GM12878 (cell line): Measurements from ENCODE around the gene PPDPF. TPM values are rescaled to one million over a fixed set of nuclear protein-coding genes. Genes with fewer than 3 reads are reported as not detected.
A peak's percentile ranks its signal among the peaks of the same experiment; 100 is the strongest.

ENCODE experiments used
- ATF2 ChIP-seq: IDR thresholded peaks from 2 replicates; pipeline ENCODE4 v1.6.1; 2012; ENCODE audit warnings: low read length, inconsistent platforms
- BCL11A ChIP-seq: IDR thresholded peaks from 2 replicates; pipeline ENCODE4 v1.6.1; 2011; ENCODE audit warnings: low read depth, low read length
- CBX5 ChIP-seq: sonication (generic); IDR thresholded peaks from 2 replicates; pipeline ENCODE4 v1.6.1; 2016; ENCODE audit warnings: low read depth, moderate library complexity, mild to moderate bottlenecking, inconsistent platforms
- DPF2 ChIP-seq: fragments of 450-650 bp; IDR thresholded peaks from 2 replicates; pipeline ENCODE4 v1.6.1; 2017; ENCODE audit warnings: mild to moderate bottlenecking
- ESRRA ChIP-seq: IDR thresholded peaks from 2 replicates; pipeline ENCODE4 v1.6.1; 2012; ENCODE audit warnings: mild to moderate bottlenecking, low read length, improper control_type of control experiment
- EZH2 ChIP-seq: IDR thresholded peaks from 2 replicates; pipeline ENCODE4 v1.6.1; 2012; ENCODE audit warnings: low read depth, mild to moderate bottlenecking, control low read depth, inconsistent platforms, low read length, borderline replicate concordance; ENCODE audit not compliant: control insufficient read depth
- HDAC2 ChIP-seq: fragments of 200-600 bp; sonication (generic); IDR thresholded peaks from 2 replicates; pipeline ENCODE4 v1.6.1; 2017
- HDGF ChIP-seq: fragments of 450-650 bp; IDR thresholded peaks from 2 replicates; pipeline ENCODE4 v1.6.1; 2016; ENCODE audit warnings: antibody characterized with exemption
- IKZF2 ChIP-seq, 2 experiments: fragments of 450-650 bp; IDR thresholded peaks; 2 replicates each; pipeline ENCODE4 v1.6.1; 2017; ENCODE audit warnings: mild to moderate bottlenecking in 2 of 2, moderate library complexity in 2 of 2
- MYB ChIP-seq: fragments of 150-350 bp; IDR thresholded peaks from 2 replicates; pipeline ENCODE4 v1.6.1; 2014; ENCODE audit warnings: mild to moderate bottlenecking, low read depth, low read length, borderline replicate concordance
- NR2C1 ChIP-seq: fragments of 450-650 bp; IDR thresholded peaks from 2 replicates; pipeline ENCODE4 v1.6.1; 2017; ENCODE audit warnings: antibody characterized with exemption, mild to moderate bottlenecking, moderate library complexity
- NR2F1 ChIP-seq: fragments of 450-650 bp; conservative IDR thresholded peaks from 2 replicates; pipeline ENCODE4 v1.6.1; 2017; ENCODE audit warnings: mild to moderate bottlenecking
- POLR2AphosphoS5 ChIP-seq: IDR thresholded peaks from 2 replicates; pipeline ENCODE4 v1.6.1; 2011; ENCODE audit warnings: mild to moderate bottlenecking, low read length, inconsistent platforms
- RAD21 ChIP-seq: IDR thresholded peaks from 2 replicates; pipeline ENCODE4 v1.6.1; 2011; ENCODE audit warnings: mild to moderate bottlenecking, low read depth, low read length, moderate library complexity; ENCODE audit not compliant: insufficient read depth
- SMAD5 ChIP-seq: IDR thresholded peaks from 2 replicates; pipeline ENCODE4 v1.6.1; 2016; ENCODE audit warnings: antibody characterized with exemption, low read depth
- SMARCA5 ChIP-seq: fragments of 450-650 bp; IDR thresholded peaks from 2 replicates; pipeline ENCODE4 v1.6.1; 2017; ENCODE audit warnings: mild to moderate bottlenecking
- STAT3 ChIP-seq: IDR thresholded peaks from 2 replicates; pipeline ENCODE4 v1.6.1; 2011; ENCODE audit warnings: low read depth, low read length, improper control_type of control experiment
- TAF1 ChIP-seq: IDR thresholded peaks from 2 replicates; pipeline ENCODE4 v1.6.1; 2011; ENCODE audit warnings: mild to moderate bottlenecking, low read depth, low read length, borderline replicate concordance
- TBL1XR1 ChIP-seq: IDR thresholded peaks from 2 replicates; pipeline ENCODE4 v1.6.1; 2012; ENCODE audit warnings: low read depth, low read length, improper control_type of control experiment
- YBX1 ChIP-seq: fragments of 450-650 bp; IDR thresholded peaks from 2 replicates; pipeline ENCODE4 v1.6.1; 2016; ENCODE audit warnings: antibody characterized with exemption
- polyA plus RNA-seq, 11 experiments: library from polyadenylated mRNA; depleted of rRNA in 4 of 11; unstranded in 6 of 11; stranded (reverse) in 5 of 11; fragments of >200 nt; fragmentation: Nextera tagmentation in 4 of 11; fragmentation: Illumina TruSeq in 1 of 11; extraction: Ambion mirVana in 4 of 11; extraction: Trizol in 1 of 11; gene quantifications; 1 replicate in 1 of 11; 2 replicates in 10 of 11; pipeline versions ENCODE4 v1.2.1 to v1.2.3, GENCODE V29; 2011 to 2016; ENCODE audit warnings: inconsistent platforms in 2 of 11, missing spikeins in 2 of 11, low read depth in 1 of 11
- total RNA-seq, 4 experiments: library from RNA; depleted of rRNA in 3 of 4; stranded (reverse); fragments of >200 nt in 3 of 4; fragmentation: Illumina TruSeq in 1 of 4; extraction: Trizol in 1 of 4; gene quantifications; 2 replicates each; pipeline versions ENCODE4 v1.2.1 to v1.2.3, GENCODE V29; 2013 to 2021
- TF ChIP-seq, protein P1 (sequence below): fragments of 450-650 bp; IDR thresholded peaks from 2 replicates; pipeline ENCODE4 v1.6.1; 2018; ENCODE audit warnings: mild to moderate bottlenecking, low read depth, moderate library complexity; ENCODE audit not compliant: partially characterized antibody
- TF ChIP-seq, protein P2 (sequence below): IDR thresholded peaks from 2 replicates; pipeline ENCODE4 v1.6.1; 2012; ENCODE audit warnings: low read depth, low read length, improper control_type of control experiment
- TF ChIP-seq, protein P3 (sequence below): IDR thresholded peaks from 2 replicates; pipeline ENCODE4 v1.6.1; 2012; ENCODE audit warnings: low read depth, low read length, improper control_type of control experiment
- TF ChIP-seq, protein P4 (sequence below): fragments of 450-650 bp; formaldehyde crosslinking; IDR thresholded peaks from 2 replicates; pipeline ENCODE4 v1.5.0; 2022; ENCODE audit warnings: mild to moderate bottlenecking, missing genetic modification characterization

PPDPF gene
- total and polyA plus RNA-seq, 10 of the 15 experiments (the other 5 are each of a cell fraction or from before 2014, with no cell fraction given), result 0.32 to 154 (median 22.8) TPM

- TF ChIP-seq, protein P1, sequence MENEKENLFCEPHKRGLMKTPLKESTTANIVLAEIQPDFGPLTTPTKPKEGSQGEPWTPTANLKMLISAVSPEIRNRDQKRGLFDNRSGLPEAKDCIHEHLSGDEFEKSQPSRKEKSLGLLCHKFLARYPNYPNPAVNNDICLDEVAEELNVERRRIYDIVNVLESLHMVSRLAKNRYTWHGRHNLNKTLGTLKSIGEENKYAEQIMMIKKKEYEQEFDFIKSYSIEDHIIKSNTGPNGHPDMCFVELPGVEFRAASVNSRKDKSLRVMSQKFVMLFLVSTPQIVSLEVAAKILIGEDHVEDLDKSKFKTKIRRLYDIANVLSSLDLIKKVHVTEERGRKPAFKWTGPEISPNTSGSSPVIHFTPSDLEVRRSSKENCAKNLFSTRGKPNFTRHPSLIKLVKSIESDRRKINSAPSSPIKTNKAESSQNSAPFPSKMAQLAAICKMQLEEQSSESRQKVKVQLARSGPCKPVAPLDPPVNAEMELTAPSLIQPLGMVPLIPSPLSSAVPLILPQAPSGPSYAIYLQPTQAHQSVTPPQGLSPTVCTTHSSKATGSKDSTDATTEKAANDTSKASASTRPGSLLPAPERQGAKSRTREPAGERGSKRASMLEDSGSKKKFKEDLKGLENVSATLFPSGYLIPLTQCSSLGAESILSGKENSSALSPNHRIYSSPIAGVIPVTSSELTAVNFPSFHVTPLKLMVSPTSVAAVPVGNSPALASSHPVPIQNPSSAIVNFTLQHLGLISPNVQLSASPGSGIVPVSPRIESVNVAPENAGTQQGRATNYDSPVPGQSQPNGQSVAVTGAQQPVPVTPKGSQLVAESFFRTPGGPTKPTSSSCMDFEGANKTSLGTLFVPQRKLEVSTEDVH, result no peak
- TF ChIP-seq EZH2 (no peak), IKZF2 (IDR thresholded peaks at IDR 0.05) (peak; percentile 69 to 76), SMAD5 (no peak), RAD21 (peak; percentile 89), ESRRA (no peak), YBX1 (no peak), TBL1XR1 (0 out of 2 replicates have a peak, but pooled peaks have one; percentile 4), MYB (no peak), HDGF (peak; percentile 96), NR2C1 (no peak), SMARCA5 (peak; percentile 81), BCL11A (no peak), NR2F1 (peak; percentile 63), TAF1 (peak; percentile 35; the same call in 1 of the 2 replicates), STAT3 (no peak), CBX5 (no peak), POLR2AphosphoS5 (peak; percentile 52; the same call in 1 of the 2 replicates), ATF2 (no peak), DPF2 (0 out of 2 replicates have a peak, but pooled peaks have one; percentile 39), HDAC2 (no peak)
- TF ChIP-seq, protein P2, sequence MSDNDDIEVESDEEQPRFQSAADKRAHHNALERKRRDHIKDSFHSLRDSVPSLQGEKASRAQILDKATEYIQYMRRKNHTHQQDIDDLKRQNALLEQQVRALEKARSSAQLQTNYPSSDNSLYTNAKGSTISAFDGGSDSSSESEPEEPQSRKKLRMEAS, result peak; percentile 83; the same call in 1 of the 2 replicates
- TF ChIP-seq, protein P3, sequence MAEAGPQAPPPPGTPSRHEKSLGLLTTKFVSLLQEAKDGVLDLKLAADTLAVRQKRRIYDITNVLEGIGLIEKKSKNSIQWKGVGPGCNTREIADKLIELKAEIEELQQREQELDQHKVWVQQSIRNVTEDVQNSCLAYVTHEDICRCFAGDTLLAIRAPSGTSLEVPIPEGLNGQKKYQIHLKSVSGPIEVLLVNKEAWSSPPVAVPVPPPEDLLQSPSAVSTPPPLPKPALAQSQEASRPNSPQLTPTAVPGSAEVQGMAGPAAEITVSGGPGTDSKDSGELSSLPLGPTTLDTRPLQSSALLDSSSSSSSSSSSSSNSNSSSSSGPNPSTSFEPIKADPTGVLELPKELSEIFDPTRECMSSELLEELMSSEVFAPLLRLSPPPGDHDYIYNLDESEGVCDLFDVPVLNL, result no peak
- TF ChIP-seq, protein P4, sequence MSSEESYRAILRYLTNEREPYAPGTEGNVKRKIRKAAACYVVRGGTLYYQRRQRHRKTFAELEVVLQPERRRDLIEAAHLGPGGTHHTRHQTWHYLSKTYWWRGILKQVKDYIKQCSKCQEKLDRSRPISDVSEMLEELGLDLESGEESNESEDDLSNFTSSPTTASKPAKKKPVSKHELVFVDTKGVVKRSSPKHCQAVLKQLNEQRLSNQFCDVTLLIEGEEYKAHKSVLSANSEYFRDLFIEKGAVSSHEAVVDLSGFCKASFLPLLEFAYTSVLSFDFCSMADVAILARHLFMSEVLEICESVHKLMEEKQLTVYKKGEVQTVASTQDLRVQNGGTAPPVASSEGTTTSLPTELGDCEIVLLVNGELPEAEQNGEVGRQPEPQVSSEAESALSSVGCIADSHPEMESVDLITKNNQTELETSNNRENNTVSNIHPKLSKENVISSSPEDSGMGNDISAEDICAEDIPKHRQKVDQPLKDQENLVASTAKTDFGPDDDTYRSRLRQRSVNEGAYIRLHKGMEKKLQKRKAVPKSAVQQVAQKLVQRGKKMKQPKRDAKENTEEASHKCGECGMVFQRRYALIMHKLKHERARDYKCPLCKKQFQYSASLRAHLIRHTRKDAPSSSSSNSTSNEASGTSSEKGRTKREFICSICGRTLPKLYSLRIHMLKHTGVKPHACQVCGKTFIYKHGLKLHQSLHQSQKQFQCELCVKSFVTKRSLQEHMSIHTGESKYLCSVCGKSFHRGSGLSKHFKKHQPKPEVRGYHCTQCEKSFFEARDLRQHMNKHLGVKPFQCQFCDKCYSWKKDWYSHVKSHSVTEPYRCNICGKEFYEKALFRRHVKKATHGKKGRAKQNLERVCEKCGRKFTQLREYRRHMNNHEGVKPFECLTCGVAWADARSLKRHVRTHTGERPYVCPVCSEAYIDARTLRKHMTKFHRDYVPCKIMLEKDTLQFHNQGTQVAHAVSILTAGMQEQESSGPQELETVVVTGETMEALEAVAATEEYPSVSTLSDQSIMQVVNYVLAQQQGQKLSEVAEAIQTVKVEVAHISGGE (CRISPR knock-in tag), result 0 out of 2 replicates have a peak, but pooled peaks have one; percentile 31
Observed at GRCh38 chr20:63537525-63538203, 17.1 kb downstream of the PPDPF start (continued).
